Neutrophil (primary cell): ENCODE results near the gene TBCD.

ENCODE experiments used
- H3K27ac ChIP-seq: fragments of 200-600 bp; sonication (generic); 2 replicates; pipeline ENCODE4 v1.5.1; 2016; ENCODE audit warnings: mild to moderate bottlenecking, moderate library complexity
- H3K27me3 ChIP-seq: fragments of 200-600 bp; sonication (generic); 2 replicates; pipeline ENCODE4 v1.6.0; 2016; ENCODE audit warnings: mild to moderate bottlenecking
- H3K36me3 ChIP-seq: fragments of 200-600 bp; sonication (generic); 2 replicates; pipeline ENCODE4 v1.5.1; 2017
- H3K4me1 ChIP-seq, 2 experiments: fragments of 200-600 bp in 1 of 2; sonication (generic) in 1 of 2; 1 replicate in 1 of 2; 2 replicates in 1 of 2; pipeline versions ENCODE4 v1.5.1 to v1.6.1; 2013 to 2016; ENCODE audit warnings: low read depth in 1 of 2, low read length in 1 of 2, mild to moderate bottlenecking in 1 of 2, moderate library complexity in 1 of 2; ENCODE audit not compliant: control insufficient read depth in 1 of 2, insufficient read depth in 1 of 2
- H3K4me3 ChIP-seq, 2 experiments: fragments of 200-600 bp in 1 of 2; sonication (generic) in 1 of 2; 1 replicate in 1 of 2; 2 replicates in 1 of 2; pipeline ENCODE4 v1.5.1; 2013 to 2016; ENCODE audit warnings: low read depth in 1 of 2, low read length in 1 of 2, mild to moderate bottlenecking in 1 of 2, moderate library complexity in 1 of 2
- H3K9me3 ChIP-seq: fragments of 200-600 bp; sonication (generic); 2 replicates; pipeline ENCODE4 v1.5.1; 2016
- TF ChIP-seq, protein P1 (sequence below): fragments of 200-600 bp; sonication (generic); IDR thresholded peaks from 2 replicates; pipeline ENCODE4 v1.5.1; 2016; ENCODE audit warnings: antibody characterized with exemption

The TBCD gene

DNA sequence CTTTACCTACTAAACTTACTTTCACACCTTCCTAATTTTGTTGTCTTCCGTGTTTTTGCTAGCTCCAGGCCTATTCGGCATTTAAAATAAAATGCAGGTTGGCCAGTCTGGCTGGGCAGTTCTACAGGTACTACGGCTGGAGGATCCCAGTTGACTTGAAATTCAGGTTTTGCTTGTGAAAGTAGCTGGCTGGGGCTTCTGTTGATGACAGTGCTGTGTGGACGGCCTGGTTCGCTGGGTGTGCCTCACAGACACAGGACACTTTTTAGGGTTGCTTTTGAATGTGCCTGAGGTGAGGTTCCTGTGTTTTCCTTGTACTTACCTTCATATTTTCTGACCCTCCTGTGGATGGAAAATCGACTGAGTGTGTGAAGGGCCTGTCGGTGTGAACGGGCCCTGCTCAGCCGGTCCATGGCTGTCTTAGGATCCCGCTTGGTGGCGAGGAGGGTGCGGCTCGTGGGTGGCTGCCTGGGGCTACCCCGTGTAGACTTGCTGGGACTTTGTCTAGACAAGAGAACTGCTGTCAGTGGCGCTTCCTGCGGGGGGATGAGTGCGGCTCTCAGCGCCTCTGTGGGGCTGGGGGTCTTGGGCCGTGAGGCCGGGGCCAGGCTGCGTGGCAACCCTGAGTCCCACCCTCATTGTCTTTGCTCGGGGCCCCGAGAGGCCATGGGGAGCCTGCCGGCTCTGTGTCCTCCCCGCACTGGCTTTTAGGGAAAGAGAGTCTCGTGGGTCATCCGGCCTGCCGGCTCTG is 106.7 kb downstream of the TBCD start:
- Histone ChIP-seq H3K9me3 (no peaks in the 10 kb centered on the region), H3K4me1 (peaks cover 26% of the 10 kb centered on the region in 2 experiments), H3K36me3 (no peaks in the 10 kb centered on the region), H3K27me3 (no peaks in the 10 kb centered on the region), H3K27ac (peak overlapping the region; percentile 86), H3K4me3 (no peak overlapping the region)
- TF ChIP-seq, protein P1, sequence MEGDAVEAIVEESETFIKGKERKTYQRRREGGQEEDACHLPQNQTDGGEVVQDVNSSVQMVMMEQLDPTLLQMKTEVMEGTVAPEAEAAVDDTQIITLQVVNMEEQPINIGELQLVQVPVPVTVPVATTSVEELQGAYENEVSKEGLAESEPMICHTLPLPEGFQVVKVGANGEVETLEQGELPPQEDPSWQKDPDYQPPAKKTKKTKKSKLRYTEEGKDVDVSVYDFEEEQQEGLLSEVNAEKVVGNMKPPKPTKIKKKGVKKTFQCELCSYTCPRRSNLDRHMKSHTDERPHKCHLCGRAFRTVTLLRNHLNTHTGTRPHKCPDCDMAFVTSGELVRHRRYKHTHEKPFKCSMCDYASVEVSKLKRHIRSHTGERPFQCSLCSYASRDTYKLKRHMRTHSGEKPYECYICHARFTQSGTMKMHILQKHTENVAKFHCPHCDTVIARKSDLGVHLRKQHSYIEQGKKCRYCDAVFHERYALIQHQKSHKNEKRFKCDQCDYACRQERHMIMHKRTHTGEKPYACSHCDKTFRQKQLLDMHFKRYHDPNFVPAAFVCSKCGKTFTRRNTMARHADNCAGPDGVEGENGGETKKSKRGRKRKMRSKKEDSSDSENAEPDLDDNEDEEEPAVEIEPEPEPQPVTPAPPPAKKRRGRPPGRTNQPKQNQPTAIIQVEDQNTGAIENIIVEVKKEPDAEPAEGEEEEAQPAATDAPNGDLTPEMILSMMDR, result no peak

DNA sequence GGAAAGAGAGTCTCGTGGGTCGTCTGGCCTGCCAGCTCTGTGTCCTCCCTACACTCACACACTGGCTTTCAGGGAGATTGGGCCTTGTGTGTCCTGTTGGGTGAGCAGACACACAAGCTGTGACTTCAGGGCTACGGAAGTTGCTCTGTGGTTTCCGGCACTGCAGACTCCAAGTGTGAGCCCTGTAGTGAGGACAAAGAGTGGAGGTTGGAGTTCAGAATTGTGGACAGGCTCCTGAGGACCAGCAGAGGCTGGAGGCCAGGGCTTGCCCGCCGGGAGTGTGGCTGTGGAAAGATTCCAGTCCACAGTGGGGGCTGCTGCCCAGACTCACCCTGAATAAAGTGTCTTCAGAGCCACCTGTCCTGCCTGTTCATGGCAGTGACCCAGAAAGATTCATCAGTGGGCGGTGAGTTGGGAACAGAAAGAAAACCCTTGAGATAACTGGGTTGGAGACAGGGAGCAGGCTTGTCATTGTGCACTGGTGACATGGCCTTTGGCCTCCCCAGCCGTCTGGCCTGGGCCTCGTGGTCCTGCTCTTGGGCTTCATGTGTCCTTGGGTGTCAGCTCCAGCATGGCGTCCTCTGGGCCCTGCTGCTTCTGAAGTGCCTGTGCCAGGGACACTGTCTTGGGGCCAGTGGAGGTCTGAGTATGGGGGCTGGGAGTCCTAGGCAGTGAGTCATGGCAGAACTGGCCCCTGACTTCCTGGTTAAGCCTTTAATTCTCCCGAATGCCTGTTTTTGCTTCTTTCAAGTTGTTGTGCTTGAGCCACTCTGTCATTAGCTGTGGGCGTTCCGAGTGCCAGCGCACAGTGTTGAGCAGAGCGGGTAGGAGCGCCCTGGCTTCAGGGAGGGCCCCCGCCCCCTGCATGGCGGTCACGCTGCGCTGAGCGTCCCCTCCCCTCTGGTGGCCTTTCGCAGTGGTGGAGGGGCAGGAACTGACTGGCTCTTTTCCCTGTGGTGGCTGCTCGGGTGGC is 107.9 kb downstream of the TBCD start:
- peak overlapping the region; percentile 51 to 52 for H3K4me3 ChIP-seq
- H3K36me3 ChIP-seq, result no peaks in the 10 kb centered on the region
- no peaks in the 10 kb centered on the region for H3K27me3 ChIP-seq
- H3K4me1 ChIP-seq, result peaks cover 26% of the 10 kb centered on the region in 2 experiments
- peak overlapping the region; percentile 86 for H3K27ac ChIP-seq
- H3K9me3 ChIP-seq, result no peaks in the 10 kb centered on the region
- TF ChIP-seq, protein P1, result no peak

DNA sequence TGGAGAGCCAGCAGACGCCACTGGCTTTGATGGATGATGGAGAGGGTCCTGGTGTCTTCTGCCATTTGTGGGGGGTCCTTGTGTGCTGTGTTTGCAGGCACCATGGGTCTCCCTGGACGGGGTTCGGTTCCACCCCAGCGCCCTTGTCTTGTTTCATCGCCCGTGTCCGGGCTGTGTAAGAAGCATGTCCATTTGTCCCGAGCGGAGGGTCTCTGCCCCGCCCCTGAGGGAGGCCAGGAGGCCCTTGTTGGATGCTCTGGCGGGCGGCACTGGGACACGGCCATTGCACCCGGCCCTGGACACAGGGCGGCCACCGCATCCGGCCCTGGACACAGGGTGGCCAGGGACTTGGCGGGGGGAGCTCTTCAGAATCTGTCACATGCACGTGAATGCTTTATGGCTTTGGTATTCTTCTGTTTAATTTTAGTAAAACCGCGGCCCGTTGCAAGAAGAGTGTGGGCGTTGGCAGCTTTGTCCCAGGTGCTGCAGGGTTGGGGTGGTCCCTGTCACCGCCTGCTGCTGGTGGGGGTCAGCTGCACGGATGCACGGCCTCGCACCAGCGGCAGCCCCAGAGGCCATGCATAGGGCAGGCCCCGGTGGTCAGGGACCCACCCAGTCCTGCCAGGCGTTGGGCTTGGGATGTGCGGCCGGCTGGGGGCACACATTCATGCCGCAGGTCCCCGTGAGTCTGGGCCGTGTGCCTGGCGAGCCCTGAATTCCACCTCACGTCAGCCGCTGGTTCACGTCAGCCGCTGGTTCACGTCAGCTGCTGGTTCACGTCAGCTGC is 108.9 kb downstream of the TBCD start:
- no peaks in the 10 kb centered on the region for H3K36me3 ChIP-seq
- H3K4me3 ChIP-seq, result peak overlapping the region; percentile 51 to 52
- H3K27me3 ChIP-seq, result no peaks in the 10 kb centered on the region
- peak overlapping the region; percentile 86 for H3K27ac ChIP-seq
- TF ChIP-seq, protein P1, result no peak
- H3K9me3 ChIP-seq, result no peaks in the 10 kb centered on the region
- peaks cover 26% of the 10 kb centered on the region in 2 experiments for H3K4me1 ChIP-seq

DNA sequence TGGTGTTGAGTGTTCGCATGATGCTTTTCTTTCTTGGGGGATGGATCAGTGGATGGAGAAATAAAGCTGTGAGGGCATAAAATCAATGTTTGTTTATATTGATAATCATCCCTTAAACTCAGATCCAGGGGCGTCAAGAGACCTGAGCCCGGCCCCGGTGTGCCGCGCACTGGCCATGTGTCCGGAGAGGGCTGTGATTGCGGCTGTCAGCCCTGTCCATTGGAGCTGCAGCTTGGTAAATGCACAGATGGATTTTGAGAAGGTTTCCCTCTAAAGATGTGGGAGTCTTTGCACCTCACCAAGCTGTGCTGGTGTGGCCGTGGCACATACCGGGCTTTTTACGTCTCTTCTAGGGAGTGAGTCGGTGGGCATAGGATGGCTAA is 109.5 kb downstream of the TBCD start:
- H3K4me1 ChIP-seq, result peaks cover 26% of the 10 kb centered on the region in 2 experiments
- H3K27me3 ChIP-seq, result no peaks in the 10 kb centered on the region
- H3K27ac ChIP-seq, result no peak overlapping the region
- no peaks in the 10 kb centered on the region for H3K36me3 ChIP-seq
- H3K9me3 ChIP-seq, result no peaks in the 10 kb centered on the region
- TF ChIP-seq, protein P1, result no peak
- no peak overlapping the region for H3K4me3 ChIP-seq

DNA sequence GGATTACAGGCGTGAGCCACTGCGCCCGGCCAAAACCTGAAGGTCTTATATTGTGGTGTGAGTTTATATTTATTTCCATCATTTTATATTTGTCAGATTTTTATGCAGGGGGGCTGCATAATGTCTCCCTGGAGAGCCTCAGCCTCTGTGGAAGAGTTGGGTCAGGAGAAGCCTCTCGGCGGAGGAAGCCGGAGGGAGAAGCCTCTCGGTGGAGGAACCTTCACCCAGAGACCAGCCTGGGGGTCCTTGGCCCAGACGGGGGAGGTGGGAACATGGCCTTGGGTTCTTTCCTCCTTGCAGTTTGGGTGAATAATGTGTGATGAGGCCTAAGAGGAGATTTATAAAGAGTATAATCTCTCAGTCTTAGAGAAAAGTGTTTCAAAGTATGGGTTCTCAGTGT is 110.3 kb downstream of the TBCD start:
- Histone ChIP-seq H3K4me1 (peaks cover 26% of the 10 kb centered on the region in 2 experiments), H3K4me3 (no peak overlapping the region), H3K27me3 (no peaks in the 10 kb centered on the region), H3K9me3 (no peaks in the 10 kb centered on the region), H3K27ac (no peak overlapping the region), H3K36me3 (no peaks in the 10 kb centered on the region)
- TF ChIP-seq, protein P1, result no peak
